RWPE2 (cell line): ENCODE results near the gene MZF1.

ENCODE experiments used
- ATAC-seq: fragments of 200-7000 bp; cut with Tn5 transposase; 3 replicates; pipeline ENCODE4 v1.9.1; 2021; ENCODE audit warnings: low read depth
- DNase-seq: peaks from one replicate; pipeline ENCODE4 v3.0.0-alpha.2; 2020; ENCODE audit warnings: low spot score
- H3K27ac ChIP-seq: fragments of 450-650 bp; 2 replicates; pipeline ENCODE4 v1.5.1; 2017; ENCODE audit warnings: mild to moderate bottlenecking; ENCODE audit not compliant: poor library complexity, severe bottlenecking
- H3K27me3 ChIP-seq: fragments of 250-450 bp; sonication (Bioruptor Pico); 2 replicates; pipeline ENCODE4 v1.5.1; 2021; ENCODE audit warnings: mild to moderate bottlenecking, moderate library complexity; ENCODE audit not compliant: insufficient read depth, poor library complexity, severe bottlenecking
- H3K36me3 ChIP-seq: fragments of 250-450 bp; sonication (Bioruptor Pico); 2 replicates; pipeline ENCODE4 v1.5.1; 2020; ENCODE audit warnings: low read depth, mild to moderate bottlenecking, moderate library complexity
- H3K4me1 ChIP-seq: fragments of 250-450 bp; sonication (Bioruptor Pico); 2 replicates; pipeline ENCODE4 v1.5.1; 2021; ENCODE audit warnings: mild to moderate bottlenecking, moderate library complexity; ENCODE audit not compliant: insufficient read depth, poor library complexity, severe bottlenecking
- H3K4me3 ChIP-seq: fragments of 250-450 bp; sonication (Bioruptor Pico); 2 replicates; pipeline ENCODE4 v1.5.1; 2021; ENCODE audit warnings: mild to moderate bottlenecking, moderate library complexity; ENCODE audit not compliant: severe bottlenecking
- H3K9me3 ChIP-seq: fragments of 250-450 bp; sonication (Bioruptor Pico); 2 replicates; pipeline ENCODE4 v1.5.1; 2021; ENCODE audit warnings: mild to moderate bottlenecking, moderate library complexity; ENCODE audit not compliant: severe bottlenecking
- CTCF ChIP-seq: fragments of 450-650 bp; IDR thresholded peaks from one replicate; pipeline ENCODE4 v1.5.1; 2017; ENCODE audit warnings: mild to moderate bottlenecking, moderate library complexity; ENCODE audit not compliant: poor library complexity, severe bottlenecking

The MZF1 gene

GRCh38 chr19:58519087-58519354 is 54.1 kb downstream of the MZF1 start:
- ATAC-seq (peak; percentile 41), DNase-seq (no peak)
- TF ChIP-seq CTCF, result peak; percentile 69
- Histone ChIP-seq H3K9me3 (no peaks in the 10 kb centered on the region), H3K4me3 (peak overlapping the region; percentile 54), H3K27ac (peak overlapping the region; percentile 92), H3K4me1 (peaks cover 3% of the 10 kb centered on the region), H3K36me3 (peaks cover 6% of the 10 kb centered on the region), H3K27me3 (no peaks in the 10 kb centered on the region)

- H3K4me1 ChIP-seq, result peaks cover 3% of the 10 kb centered on the region
Measured at GRCh38 chr19:58518256-58519086, 54.7 kb downstream of the MZF1 start.

GRCh38 chr19:58516964-58517833 is 55.9 kb downstream of the MZF1 start:
- no peaks in the 10 kb centered on the region for H3K27me3 ChIP-seq
- DNase-seq, result no peak
- TF ChIP-seq CTCF, result no peak
- H3K4me3 ChIP-seq, result no peak overlapping the region
- no peak for ATAC-seq
- peaks cover 3% of the 10 kb centered on the region for H3K4me1 ChIP-seq
- no peak overlapping the region for H3K27ac ChIP-seq
- H3K9me3 ChIP-seq, result no peaks in the 10 kb centered on the region
- peaks cover 6% of the 10 kb centered on the region for H3K36me3 ChIP-seq

More at GRCh38 chr19:58518256-58519086, 54.7 kb downstream of the MZF1 start:
- Histone ChIP-seq H3K27me3 (no peaks in the 10 kb centered on the region), H3K27ac (peak overlapping the region; percentile 92), H3K9me3 (no peaks in the 10 kb centered on the region), H3K4me3 (peak overlapping the region; percentile 54), H3K36me3 (peaks cover 6% of the 10 kb centered on the region)
- TF ChIP-seq CTCF, result no peak
- DNase-seq (no peak), ATAC-seq (no peak)

- TF ChIP-seq CTCF, result no peak
- H3K36me3 ChIP-seq, result peaks cover 6% of the 10 kb centered on the region
- H3K27ac ChIP-seq, result no peak overlapping the region
- peaks cover 3% of the 10 kb centered on the region for H3K4me1 ChIP-seq
- H3K4me3 ChIP-seq, result no peak overlapping the region
- ATAC-seq, result no peak
- H3K9me3 ChIP-seq, result no peaks in the 10 kb centered on the region
- DNase-seq, result no peak
- no peaks in the 10 kb centered on the region for H3K27me3 ChIP-seq
Measured at GRCh38 chr19:58516246-58516836, 56.8 kb downstream of the MZF1 start.
